GM19193 (cell line): ENCODE measurements around the gene TSEN2.

Source experiments
- POLR2A ChIP-seq: IDR thresholded peaks from 4 replicates; pipeline ENCODE4 v1.6.1; 2011; ENCODE audit not compliant: insufficient read depth, insufficient read length; ENCODE audit errors: extremely low read depth

The TSEN2 gene

DNA sequence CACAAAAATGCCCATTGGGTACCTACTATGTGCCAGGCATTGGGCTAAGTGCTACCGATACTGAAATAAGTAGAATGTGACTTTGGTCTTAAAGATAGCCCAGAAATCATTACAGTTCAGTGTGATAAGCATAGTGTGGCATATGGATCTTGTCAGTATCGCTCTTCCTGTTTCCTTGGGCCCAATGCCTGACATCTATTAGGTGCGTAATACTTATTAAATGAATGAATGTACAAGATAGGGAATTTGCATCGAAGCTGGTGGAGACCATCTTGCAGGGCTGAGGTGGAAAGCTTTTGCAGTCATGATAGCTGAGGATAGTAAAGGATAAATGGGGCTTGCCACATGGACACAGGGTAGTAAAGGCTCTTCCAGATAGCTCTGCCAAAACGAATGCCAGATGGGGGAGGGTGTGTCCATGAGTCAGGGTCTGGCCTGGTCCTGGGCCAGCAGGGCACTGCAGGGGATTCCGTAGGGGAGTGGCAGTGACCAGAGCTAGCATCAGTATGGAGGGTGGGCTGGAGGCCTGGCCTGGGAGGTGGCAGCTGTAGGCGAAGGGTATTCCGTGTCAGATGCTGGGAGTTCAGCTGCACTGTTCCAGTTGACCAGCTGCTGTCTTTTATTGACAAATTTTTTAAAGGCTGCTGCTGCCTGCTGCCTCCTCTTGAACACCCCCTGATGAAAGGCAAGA is 23.5 kb downstream of the TSEN2 start:
- TF ChIP-seq POLR2A = no peak

DNA sequence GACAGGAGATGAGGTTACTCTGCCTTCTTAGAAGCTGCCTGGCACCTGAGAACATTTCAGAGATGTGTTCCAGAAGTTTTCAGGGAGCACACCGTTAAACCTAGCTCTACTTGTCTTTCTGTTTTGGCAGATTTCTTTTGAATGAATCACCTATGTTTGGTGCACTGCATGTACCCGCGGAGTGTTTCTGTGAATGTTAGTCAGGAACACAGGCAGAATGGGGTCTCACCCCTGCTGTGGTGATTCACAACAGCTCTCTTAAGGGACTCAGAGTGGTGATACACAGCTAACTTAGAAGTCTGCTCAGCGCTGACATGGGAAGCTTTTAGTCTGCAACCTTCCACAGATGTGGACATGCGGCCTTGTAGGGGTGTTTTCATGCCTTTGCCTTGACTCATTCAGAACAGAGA is 24.0 kb downstream of the TSEN2 start:
- no peak for TF ChIP-seq POLR2A

GRCh38 chr3:12509466-12509865 is 25.2 kb downstream of the TSEN2 start:
- no peak for TF ChIP-seq POLR2A

GRCh38 chr3:12512534-12513118 is 28.3 kb downstream of the TSEN2 start:
- TF ChIP-seq POLR2A = no peak

DNA sequence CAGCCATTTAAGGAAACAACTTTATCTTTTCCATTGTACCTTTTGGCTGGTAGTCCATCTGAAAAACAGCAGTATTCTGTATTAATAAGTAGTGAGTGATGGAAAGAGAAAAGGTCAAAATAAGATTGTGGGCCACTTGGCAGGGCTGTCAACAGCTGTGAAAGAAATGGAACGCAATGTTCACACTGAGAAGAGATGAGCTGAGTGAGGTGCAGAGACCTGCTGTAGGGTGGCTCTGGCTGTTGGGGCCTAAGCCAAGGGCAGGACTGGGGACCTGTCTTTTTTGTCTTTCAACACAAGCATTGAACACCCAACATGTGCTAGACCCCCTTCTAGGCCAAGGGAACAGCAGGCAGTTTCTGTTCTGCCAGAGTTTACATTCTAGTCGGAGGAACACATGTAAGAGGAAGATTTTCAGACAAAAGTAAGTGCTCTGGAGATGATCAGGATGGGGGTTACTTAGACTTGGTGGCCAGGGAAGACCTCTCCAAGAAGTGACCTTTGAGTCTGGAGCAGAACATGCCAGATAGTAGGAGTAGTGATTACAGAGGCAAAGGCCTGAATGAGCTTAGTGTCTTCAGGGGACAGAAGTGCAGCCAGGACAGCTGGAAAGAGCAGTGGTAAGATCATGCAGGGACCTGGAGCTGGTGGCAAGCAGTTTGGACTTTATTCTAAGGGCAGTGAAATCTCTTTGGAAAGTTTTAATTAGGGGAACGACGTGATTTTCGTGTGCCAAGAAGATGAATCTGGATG is 29.6 kb downstream of the TSEN2 start:
- TF ChIP-seq POLR2A = no peak

DNA sequence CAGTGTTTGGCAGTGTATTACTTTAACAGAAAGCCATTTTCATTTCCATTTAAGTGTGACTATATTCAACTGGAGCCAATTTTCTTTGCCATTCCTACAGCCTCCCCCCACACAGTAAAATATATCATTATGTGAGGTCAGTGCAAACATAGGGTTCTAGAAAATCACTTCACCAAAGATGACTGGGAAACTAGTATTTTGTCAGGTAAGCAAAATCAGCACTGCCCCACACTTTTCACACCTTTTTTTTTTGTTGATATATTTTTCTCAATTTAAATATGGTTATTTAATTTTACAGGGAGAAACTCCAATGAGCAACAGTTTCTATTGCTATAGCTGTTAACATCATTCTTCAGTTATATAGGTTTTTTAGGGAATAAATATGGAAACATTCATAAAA is 31.4 kb downstream of the TSEN2 start:
- TF ChIP-seq POLR2A = no peak

- no peak for TF ChIP-seq POLR2A
Observed at GRCh38 chr3:12516873-12517272, 32.6 kb downstream of the TSEN2 start.

DNA sequence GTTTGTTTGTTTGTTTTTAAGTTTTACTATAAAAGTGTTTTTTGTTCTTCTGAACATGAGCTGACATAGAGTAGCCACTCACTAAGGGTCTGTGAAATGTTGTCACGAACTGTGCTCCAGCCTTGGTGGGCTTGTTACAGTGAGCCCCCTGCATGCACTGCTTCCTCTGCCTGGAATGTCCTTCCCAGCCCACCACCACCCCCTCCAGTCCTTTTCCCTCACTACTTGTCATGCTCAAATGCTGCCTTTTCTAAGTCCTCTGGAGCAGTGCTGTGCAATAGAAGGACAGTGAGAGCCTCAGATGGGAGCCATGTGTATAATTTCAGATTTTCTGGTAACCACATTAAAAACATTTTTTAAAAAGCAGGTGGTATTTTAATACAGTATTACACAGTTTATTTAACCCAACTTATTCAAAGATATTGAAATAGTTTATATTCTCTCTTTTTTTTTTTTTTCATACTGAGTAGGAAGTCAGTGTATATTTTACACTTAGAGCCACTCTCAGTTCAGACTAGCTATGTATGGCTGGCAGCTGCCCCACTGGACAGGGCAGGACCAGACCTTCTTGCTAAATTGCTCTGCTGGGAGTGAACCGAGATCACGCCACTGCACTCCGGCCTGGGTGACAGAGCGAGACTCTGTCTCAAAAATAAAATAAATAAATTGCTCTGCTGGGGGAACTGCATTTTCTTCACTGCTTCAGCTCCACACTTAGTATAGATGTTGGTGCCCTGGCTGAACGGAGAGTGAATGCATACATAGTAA is 34.2 kb downstream of the TSEN2 start:
- no peak for TF ChIP-seq POLR2A

DNA sequence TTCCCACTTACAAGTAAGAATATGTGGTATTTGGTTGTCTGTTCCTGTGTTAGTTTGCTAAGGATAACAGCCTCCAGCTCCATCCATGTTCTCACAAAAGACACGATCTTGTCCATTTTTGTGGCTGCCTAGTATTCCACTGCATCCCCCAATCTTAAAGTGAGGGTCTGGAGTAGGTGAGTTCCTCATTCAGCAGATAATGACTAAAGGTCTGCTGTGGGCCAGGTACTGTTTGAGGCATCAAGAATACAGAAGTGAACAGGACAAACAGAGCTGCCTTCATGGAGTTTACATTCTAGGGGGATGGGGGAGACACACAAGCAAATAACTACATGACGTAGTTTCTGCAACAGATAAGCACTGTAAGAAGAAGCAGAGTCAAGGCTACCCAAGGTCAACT is 36.7 kb downstream of the TSEN2 start:
- TF ChIP-seq POLR2A = no peak

GRCh38 chr3:12522721-12523120 is 38.4 kb downstream of the TSEN2 start:
- TF ChIP-seq POLR2A = no peak

GRCh38 chr3:12527757-12528143 is 43.5 kb downstream of the TSEN2 start:
- no peak for TF ChIP-seq POLR2A

DNA sequence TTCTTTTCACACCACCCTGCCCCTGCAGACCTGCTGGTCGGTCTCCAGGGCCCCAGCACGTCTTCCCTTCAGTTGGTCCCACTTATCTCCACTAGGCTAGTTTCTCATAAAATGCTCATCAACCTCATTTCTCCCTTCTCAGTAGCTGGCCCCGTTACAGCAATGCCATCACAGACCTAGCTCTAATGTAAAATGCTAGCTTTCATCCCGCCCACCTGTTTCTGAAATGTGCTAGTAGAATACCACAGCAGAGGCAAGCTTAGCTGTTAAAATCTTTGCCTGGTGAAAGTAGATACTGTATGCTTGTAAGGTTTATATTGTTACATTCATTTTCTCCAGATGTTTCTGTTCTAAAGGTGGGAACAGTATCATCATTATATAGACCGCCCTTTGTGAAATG is 47.9 kb downstream of the TSEN2 start:
- no peak for TF ChIP-seq POLR2A

GRCh38 chr3:12536423-12536822 is 52.1 kb downstream of the TSEN2 start:
- TF ChIP-seq POLR2A = no peak

DNA sequence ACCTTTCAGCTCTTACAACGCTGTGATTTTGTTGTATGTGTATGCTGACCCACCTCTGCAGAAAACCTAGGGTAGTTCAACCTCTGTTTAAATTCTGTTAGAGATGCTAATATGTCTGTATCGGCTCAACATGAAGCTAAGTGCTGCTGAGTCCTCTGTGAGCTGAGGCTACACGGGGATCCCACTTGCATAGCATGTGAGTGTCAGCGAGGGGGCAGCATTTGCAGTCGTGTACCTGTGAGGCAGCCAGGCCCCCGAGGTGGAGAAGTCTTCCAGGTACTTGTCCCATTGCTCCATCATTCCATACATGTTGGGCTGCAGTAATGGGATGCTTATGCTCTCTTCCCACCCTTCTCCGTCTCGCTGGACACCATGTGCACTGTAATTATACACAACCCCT is 57.3 kb downstream of the TSEN2 start:
- no peak for TF ChIP-seq POLR2A

GRCh38 chr3:12544652-12545472 is 60.6 kb downstream of the TSEN2 start:
- no peak for TF ChIP-seq POLR2A

- no peak for TF ChIP-seq POLR2A
Observed at GRCh38 chr3:12545473-12545791, 61.2 kb downstream of the TSEN2 start, which contains the start of gene MKRN2OS. Gene MKRN2OS, minus strand, starts transcription at chr3:12545499. Its CDS starts 35 bp downstream, at chr3:12545464.
